Measurements from ENCODE around the gene NT5C3B.

NT5C3B gene

GRCh38 chr17:41810659-41811548 lies 25.1 kb downstream of the NT5C3B start:
- no peaks in the 10 kb centered on the region for H3K27me3 Mint-ChIP-seq (ENCODE audit: low read depth)
- H3K9me3 Mint-ChIP-seq, result no peaks in the 10 kb centered on the region
- H3K4me1 Mint-ChIP-seq, result peaks cover 30% of the 10 kb centered on the region
- TF ChIP-seq CTCF (IDR thresholded peaks at IDR 0.05; ENCODE audit: unreplicated experiment in 3 of 3), result no peak
- H3K27ac Mint-ChIP-seq, result peak overlapping the region in 2 of 3 experiments; percentile 43 to 76
- peaks cover 23% of the 10 kb centered on the region for H3K36me3 Mint-ChIP-seq (ENCODE audit: low read depth)
- peak overlapping the region; percentile 84 to 99 (median 84) for H3K4me3 Mint-ChIP-seq

DNA sequence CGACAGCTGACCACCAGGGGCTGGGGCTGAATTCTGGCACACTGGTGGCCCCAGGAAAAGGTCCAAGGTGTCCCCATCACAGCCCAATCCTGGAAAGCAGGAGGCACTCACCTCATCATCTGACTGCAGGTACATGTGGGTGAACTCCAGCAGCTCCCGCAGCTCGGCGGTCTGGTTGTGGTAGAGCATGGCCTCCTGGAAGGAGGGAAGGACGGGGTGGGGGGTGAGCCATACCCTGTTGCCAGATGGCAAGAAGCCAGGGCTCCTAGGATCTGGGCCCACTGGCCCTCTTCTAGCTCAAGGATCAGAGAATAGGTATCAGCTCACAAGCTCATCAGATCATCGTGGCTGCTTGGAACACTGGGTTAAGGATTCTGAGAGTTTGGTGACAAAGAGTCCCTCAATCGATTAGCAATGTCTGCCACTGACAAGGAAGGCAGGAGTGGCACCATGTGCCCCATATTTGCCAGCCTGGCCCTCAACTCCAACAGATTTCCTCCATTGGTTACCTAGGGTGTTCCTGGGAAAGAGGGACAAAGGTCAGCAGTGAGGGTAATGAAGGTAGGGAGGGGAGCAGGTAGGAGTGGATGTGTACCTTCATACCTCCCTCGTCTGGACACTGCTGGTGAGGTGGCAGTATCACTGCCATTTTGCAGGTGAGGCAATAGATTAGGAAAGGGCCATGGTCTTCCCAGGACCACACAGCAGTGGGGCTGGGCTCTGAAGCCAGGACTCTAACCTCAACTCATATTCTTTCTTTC lies 29.2 kb downstream of the NT5C3B start:
- Mint-ChIP-seq H3K4me1 (peaks cover 19% of the 10 kb centered on the region), H3K4me3 (no peak overlapping the region), H3K36me3 (ENCODE audit: low read depth) (peaks cover 29% of the 10 kb centered on the region), H3K27me3 (ENCODE audit: low read depth) (no peaks in the 10 kb centered on the region), H3K27ac (no peak overlapping the region), H3K9me3 (no peaks in the 10 kb centered on the region)
- TF ChIP-seq CTCF (IDR thresholded peaks at IDR 0.05; ENCODE audit: unreplicated experiment in 3 of 3), result no peak

DNA sequence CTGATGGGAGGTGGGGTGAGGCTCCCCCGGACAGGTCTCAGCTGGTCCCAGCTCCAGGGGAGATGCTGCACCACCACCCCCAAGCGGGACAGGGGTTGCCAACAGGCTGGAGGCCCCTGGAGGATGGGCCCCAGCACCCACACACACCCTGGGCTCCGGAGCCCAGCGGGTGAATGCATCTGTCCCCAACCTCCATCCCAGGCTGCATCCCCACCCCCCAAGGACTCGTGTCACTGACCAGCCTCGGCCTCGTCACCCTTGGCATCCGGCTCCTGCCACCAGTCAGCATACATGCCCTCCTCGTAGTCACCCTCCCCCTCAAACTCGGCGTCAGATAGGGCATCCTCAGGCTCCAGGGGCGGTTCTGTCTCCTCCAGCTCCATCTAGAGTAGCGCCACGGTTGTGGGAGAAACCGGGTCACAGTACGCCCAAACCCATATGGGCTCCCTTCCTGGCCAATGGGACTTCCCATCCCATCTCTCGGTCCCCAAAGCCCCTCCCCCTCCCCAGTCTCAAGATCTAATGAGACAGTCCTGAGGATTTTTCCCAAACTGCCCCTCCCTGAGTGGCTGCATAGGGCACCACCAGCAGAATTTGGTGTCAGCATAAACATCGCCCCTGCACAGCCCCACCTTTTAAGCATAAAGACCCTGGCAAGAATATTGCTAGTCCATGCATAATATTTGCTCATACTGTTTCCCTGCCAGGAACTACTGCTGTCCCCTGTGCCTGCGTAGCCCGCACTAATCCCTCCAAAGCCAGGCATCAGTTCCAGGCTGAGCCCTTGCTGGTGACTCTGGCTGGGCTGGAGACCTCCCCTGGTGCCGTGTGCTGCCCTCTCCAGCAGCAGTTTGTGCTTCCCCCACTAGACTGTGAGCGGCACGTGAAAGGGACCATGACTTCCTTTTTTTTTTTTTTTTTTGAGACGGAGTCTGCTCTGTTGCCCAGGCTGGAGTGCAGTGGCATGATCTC lies 32.7 kb downstream of the NT5C3B start:
- no peaks in the 10 kb centered on the region for H3K9me3 Mint-ChIP-seq
- H3K36me3 Mint-ChIP-seq (ENCODE audit: low read depth), result peaks cover 22% of the 10 kb centered on the region
- H3K4me3 Mint-ChIP-seq, result no peak overlapping the region
- H3K27ac Mint-ChIP-seq, result peak overlapping the region in 1 of 3 experiments; percentile 70
- peaks cover 3% of the 10 kb centered on the region for H3K27me3 Mint-ChIP-seq (ENCODE audit: low read depth)
- peaks cover 19% of the 10 kb centered on the region for H3K4me1 Mint-ChIP-seq
- no peak for TF ChIP-seq CTCF (IDR thresholded peaks at IDR 0.05; ENCODE audit: unreplicated experiment in 3 of 3)

- no peaks in the 10 kb centered on the region for H3K9me3 Mint-ChIP-seq
- peaks cover 19% of the 10 kb centered on the region for H3K4me1 Mint-ChIP-seq
- peaks cover 3% of the 10 kb centered on the region for H3K27me3 Mint-ChIP-seq (ENCODE audit: low read depth)
- peak; percentile 92 to 98 (median 95) for TF ChIP-seq CTCF (IDR thresholded peaks at IDR 0.05; ENCODE audit: unreplicated experiment in 3 of 3)
- H3K36me3 Mint-ChIP-seq (ENCODE audit: low read depth), result peaks cover 15% of the 10 kb centered on the region
- peak overlapping the region; percentile 29 to 67 (median 65) for H3K4me3 Mint-ChIP-seq
- peak overlapping the region; percentile 81 to 96 (median 82) for H3K27ac Mint-ChIP-seq
Measured at GRCh38 chr17:41801374-41802271, 34.4 kb downstream of the NT5C3B start.

Data from nephron (organoid).